IMR-90 (cell line): Measurements from ENCODE around the gene KRTAP12-1. TPM values are rescaled to one million over a fixed set of nuclear protein-coding genes. Genes with fewer than 3 reads are reported as not detected.

Experiments used
- ATAC-seq: fragments of 200-7000 bp; cut with Tn5 transposase; 2 replicates; pipeline ENCODE4 v1.9.1; 2020; ENCODE audit warnings: low read depth, mild to moderate bottlenecking, moderate library complexity
- BruUV-seq: library from RNA; stranded (reverse); fragments of 400-500 nt; replicated peaks from 2 replicates; lab custom pipeline; 2021; lab: Mats Ljungman, UMichigan
- CTCF ChIA-PET: fragments of 300-600 bp; formaldehyde crosslinking; extraction: SDS; loops from one replicate; lab custom pipeline; 2021; ENCODE audit warnings: antibody characterized with exemption; lab: Yijun Ruan, JAX
- POLR2A ChIA-PET: fragments of 300-600 bp; sonication (Branson Sonifier 250); formaldehyde crosslinking; loops from one replicate; lab custom pipeline; 2022; ENCODE audit warnings: antibody characterized with exemption; ENCODE audit not compliant: unreplicated experiment; lab: Charles Lee
- DNase-seq: peaks from one replicate; pipeline ENCODE4 v3.0.0; 2013
- H2AFZ ChIP-seq: replicated peaks from 2 replicates; pipeline ENCODE3; 2013; ENCODE audit warnings: low read length, mild to moderate bottlenecking; ENCODE audit not compliant: poor library complexity
- H2AK5ac ChIP-seq: 2 replicates; pipeline ENCODE4 v1.6.1; 2013; ENCODE audit warnings: low read depth, low read length, inconsistent platforms
- H2AK9ac ChIP-seq: replicated peaks from 2 replicates; pipeline ENCODE3; 2013; ENCODE audit warnings: mild to moderate bottlenecking, low read depth, low read length, moderate library complexity; ENCODE audit not compliant: poor library complexity
- H2BK120ac ChIP-seq: 2 replicates; pipeline ENCODE4 v1.6.1; 2013; ENCODE audit warnings: low read depth, low read length, inconsistent platforms
- H2BK15ac ChIP-seq: 3 replicates; pipeline ENCODE4 v1.6.1; 2013; ENCODE audit warnings: low read depth, low read length, inconsistent platforms
- H2BK20ac ChIP-seq: 2 replicates; pipeline ENCODE4 v1.6.1; 2013; ENCODE audit warnings: low read depth, mild to moderate bottlenecking, inconsistent platforms, low read length, moderate library complexity
- H2BK5ac ChIP-seq: 2 replicates; pipeline ENCODE4 v1.6.1; 2013; ENCODE audit warnings: mild to moderate bottlenecking, low read depth, low read length, inconsistent platforms; ENCODE audit not compliant: poor library complexity, severe bottlenecking
- H3K14ac ChIP-seq: replicated peaks from 2 replicates; pipeline ENCODE4 v1.6.1; 2013; ENCODE audit warnings: low read depth, low read length, inconsistent platforms
- H3K18ac ChIP-seq: 2 replicates; pipeline ENCODE4 v1.6.1; 2013; ENCODE audit warnings: low read depth, low read length, control low read depth
- H3K23ac ChIP-seq: 2 replicates; pipeline ENCODE4 v1.6.1; 2013; ENCODE audit warnings: low read depth, low read length, inconsistent platforms
- H3K27ac ChIP-seq: 2 replicates; pipeline ENCODE4 v1.5.1; 2013; ENCODE audit warnings: mild to moderate bottlenecking, control low read depth, low read length; ENCODE audit not compliant: insufficient read depth
- H3K27me3 ChIP-seq: 2 replicates; pipeline ENCODE4 v1.6.1; 2013; ENCODE audit warnings: low read length; ENCODE audit not compliant: control insufficient read depth, insufficient read depth
- H3K36me3 ChIP-seq: 2 replicates; pipeline ENCODE4 v1.6.1; 2013; ENCODE audit warnings: low read length, mixed read lengths; ENCODE audit not compliant: control insufficient read depth, insufficient read depth
- H3K4ac ChIP-seq: 2 replicates; pipeline ENCODE4 v1.6.1; 2013; ENCODE audit warnings: low read depth, low read length, inconsistent platforms
- H3K4me1 ChIP-seq: 2 replicates; pipeline ENCODE4 v1.6.1; 2013; ENCODE audit warnings: low read length, mixed read lengths; ENCODE audit not compliant: control insufficient read depth, insufficient read depth
- H3K4me2 ChIP-seq: 2 replicates; pipeline ENCODE4 v1.6.1; 2013; ENCODE audit warnings: low read depth, mild to moderate bottlenecking, control low read depth, low read length, moderate library complexity
- H3K4me3 ChIP-seq: 2 replicates; pipeline ENCODE4 v1.5.1; 2013; ENCODE audit warnings: low read depth, mild to moderate bottlenecking, control low read depth, low read length, moderate library complexity; ENCODE audit not compliant: insufficient read depth
- H3K56ac ChIP-seq: 2 replicates; pipeline ENCODE4 v1.6.1; 2013; ENCODE audit warnings: low read length, inconsistent platforms; ENCODE audit not compliant: insufficient read depth; ENCODE audit errors: extremely low read depth
- H3K79me1 ChIP-seq, 2 experiments: 2 replicates each; pipeline ENCODE4 v1.6.1; 2013; ENCODE audit warnings: low read length in 2 of 2, inconsistent platforms in 1 of 2, low read depth in 1 of 2
- H3K9ac ChIP-seq: 2 replicates; pipeline ENCODE4 v1.6.1; 2013; ENCODE audit warnings: low read depth, low read length, control low read depth
- H3K9me1 ChIP-seq: 2 replicates; pipeline ENCODE4 v1.6.1; 2013; ENCODE audit warnings: low read length, inconsistent platforms; ENCODE audit not compliant: insufficient read depth
- H3K9me3 ChIP-seq: 2 replicates; pipeline ENCODE4 v1.6.1; 2013; ENCODE audit warnings: low read length; ENCODE audit not compliant: control insufficient read depth, insufficient read depth
- H4K20me1 ChIP-seq: 2 replicates; pipeline ENCODE4 v1.6.1; 2013; ENCODE audit warnings: low read length, inconsistent platforms; ENCODE audit not compliant: insufficient read depth
- H4K5ac ChIP-seq: 2 replicates; pipeline ENCODE4 v1.6.1; 2013; ENCODE audit warnings: mild to moderate bottlenecking, low read depth, low read length, control low read depth
- H4K8ac ChIP-seq, 2 experiments: 2 replicates each; pipeline ENCODE4 v1.6.1; 2013; ENCODE audit warnings: low read depth in 2 of 2, low read length in 2 of 2, control low read depth in 1 of 2, inconsistent platforms in 1 of 2
- H4K91ac ChIP-seq: 2 replicates; pipeline ENCODE4 v1.6.1; 2013; ENCODE audit warnings: low read depth, low read length, inconsistent platforms; ENCODE audit not compliant: insufficient read depth
- BHLHE40 ChIP-seq: fragments of 150-350 bp; IDR thresholded peaks from 2 replicates; pipeline ENCODE4 v1.6.1; 2016; ENCODE audit warnings: mild to moderate bottlenecking, low read depth, low read length
- CEBPB ChIP-seq: IDR thresholded peaks from 2 replicates; pipeline ENCODE4 v1.6.1; 2012; ENCODE audit warnings: low read depth, low read length, improper control_type of control experiment
- CHD1 ChIP-seq: IDR thresholded peaks from 2 replicates; pipeline ENCODE4 v1.6.1; 2012; ENCODE audit warnings: low read depth, low read length, improper control_type of control experiment
- CTCF ChIP-seq: conservative IDR thresholded peaks from 2 replicates; pipeline ENCODE4 v1.5.1; 2012; ENCODE audit warnings: mild to moderate bottlenecking, low read depth, low read length, improper control_type of control experiment
- ELK1 ChIP-seq: fragments of 150-350 bp; IDR thresholded peaks from 2 replicates; pipeline ENCODE4 v1.6.1; 2016; ENCODE audit warnings: low read depth, mild to moderate bottlenecking, low read length, moderate library complexity, borderline replicate concordance
- FOS ChIP-seq: fragments of 150-350 bp; IDR thresholded peaks from 2 replicates; pipeline ENCODE4 v1.6.1; 2016; ENCODE audit warnings: low read depth, low read length
- MAFK ChIP-seq: IDR thresholded peaks from 2 replicates; pipeline ENCODE4 v1.6.1; 2012; ENCODE audit warnings: low read depth, low read length, improper control_type of control experiment
- MAZ ChIP-seq: IDR thresholded peaks from 2 replicates; pipeline ENCODE4 v1.6.1; 2012; ENCODE audit warnings: low read depth, mild to moderate bottlenecking, low read length, improper control_type of control experiment, moderate library complexity, borderline replicate concordance
- MXI1 ChIP-seq: IDR thresholded peaks from 2 replicates; pipeline ENCODE4 v1.6.1; 2012; ENCODE audit warnings: low read depth, mild to moderate bottlenecking, low read length, moderate library complexity, borderline replicate concordance
- NFE2L2 ChIP-seq: fragments of 150-350 bp; IDR thresholded peaks from 2 replicates; pipeline ENCODE4 v1.6.1; 2016; ENCODE audit warnings: low read depth, mild to moderate bottlenecking, low read length
- POLR2A ChIP-seq: IDR thresholded peaks from 2 replicates; pipeline ENCODE4 v1.6.1; 2012; ENCODE audit warnings: mild to moderate bottlenecking, low read depth, low read length
- RAD21 ChIP-seq: IDR thresholded peaks from 2 replicates; pipeline ENCODE4 v1.6.1; 2012; ENCODE audit warnings: low read length, improper control_type of control experiment
- RCOR1 ChIP-seq: IDR thresholded peaks from 2 replicates; pipeline ENCODE4 v1.6.1; 2012; ENCODE audit warnings: mild to moderate bottlenecking, low read length, improper control_type of control experiment; ENCODE audit not compliant: insufficient replicate concordance
- RFX5 ChIP-seq: IDR thresholded peaks from 2 replicates; pipeline ENCODE4 v1.8.0; 2012; ENCODE audit warnings: low read depth, mild to moderate bottlenecking, low read length, moderate library complexity
- SMC3 ChIP-seq: fragments of 150-350 bp; IDR thresholded peaks from 2 replicates; pipeline ENCODE4 v1.6.1; 2016; ENCODE audit warnings: low read depth, mild to moderate bottlenecking, antibody characterized with exemption, low read length, moderate library complexity
- USF2 ChIP-seq: fragments of 150-350 bp; IDR thresholded peaks from 2 replicates; pipeline ENCODE4 v1.6.1; 2017; ENCODE audit warnings: mild to moderate bottlenecking, antibody characterized with exemption, low read length, low read depth
- WGBS, 2 experiments: methylation state at CpG; one replicate each; pipeline versions ENCODE4 v1.1.5 to v1.1.7; 2013; ENCODE audit warnings: missing lambda C conversion rate in 2 of 2; ENCODE audit not compliant: insufficient read length in 1 of 2; ENCODE audit errors: extremely low coverage in 2 of 2; 5-methylcytosine and 5-hydroxymethylcytosine counted together
- dilution Hi-C: fragments of 300-500 bp; cut with HindIII; formaldehyde crosslinking; loops from one replicate; pipeline ENCODE4 v1.14.3; 2018; ENCODE audit warnings: low sequenced_read_pairs; ENCODE audit not compliant: unreplicated experiment
- in situ Hi-C: fragments of 300-500 bp; cut with MboI; formaldehyde crosslinking; loops from 3 replicates; pipeline ENCODE4 v1.14.3; 2019; ENCODE audit warnings: low sequenced_read_pairs, inconsistent platforms, mixed read lengths
- intact Hi-C: fragments of 100-400 bp; cut with micrococcal nuclease; formaldehyde crosslinking; loops from 2 replicates; pipeline ENCODE4 v1.10.0; 2022
- polyA plus RNA-seq, 3 experiments: library from polyadenylated mRNA; depleted of rRNA; stranded (reverse); fragments of >200 nt; gene quantifications; 2 replicates each; pipeline ENCODE4 v1.2.3, GENCODE V29; 2012; ENCODE audit warnings: low replicate concordance in 1 of 3
- total RNA-seq: library from RNA; depleted of rRNA; stranded (reverse); fragments of >200 nt; gene quantifications from 2 replicates; pipeline ENCODE4 v1.2.3, GENCODE V29; 2012

Gene KRTAP12-1
- total and polyA plus RNA-seq, 2 of the 4 experiments (the other 2 are of a cell fraction) = not detected

GRCh38 chr21:44708213-44708865, 26.4 kb upstream of the KRTAP12-1 start:
- no peak overlapping the region for H2AK5ac ChIP-seq
- intact Hi-C loops (no loop called here), in situ Hi-C loops (no loop called here), dilution Hi-C loops (no loop called here)
- peak overlapping the region; percentile 78 for H2AK9ac ChIP-seq
- no peak overlapping the region for H2BK120ac ChIP-seq
- H3K4me2 ChIP-seq = no peak overlapping the region
- H3K18ac ChIP-seq = no peak overlapping the region
- no peak overlapping the region for H3K9ac ChIP-seq
- H4K91ac ChIP-seq = no peak overlapping the region
- no peak overlapping the region for H3K27ac ChIP-seq
- H3K4ac ChIP-seq = no peak overlapping the region
- H3K9me3 ChIP-seq = peaks cover 6% of the 10 kb centered on the region; the same call in 1 of the 2 replicates
- peaks cover 1% of the 10 kb centered on the region; the same call in 1 of the 2 replicates for H3K4me1 ChIP-seq
- no peaks in the 10 kb centered on the region for H3K79me1 ChIP-seq
- H4K5ac ChIP-seq = no peak overlapping the region
- H3K36me3 ChIP-seq = no peaks in the 10 kb centered on the region
- no peak overlapping the region for H2BK20ac ChIP-seq
- H2BK15ac ChIP-seq = no peak overlapping the region
- H3K23ac ChIP-seq = no peak overlapping the region
- H3K56ac ChIP-seq = no peak overlapping the region
- DNase-seq = no peak
- no peak overlapping the region for H4K8ac ChIP-seq
- H3K4me3 ChIP-seq = no peak overlapping the region
- BruUV-seq = no TSS peak
- peaks cover 82% of the 10 kb centered on the region for H3K27me3 ChIP-seq
- TF ChIP-seq MAZ = no peak
- TF ChIP-seq RCOR1 = no peak
- TF ChIP-seq USF2 = no peak
- TF ChIP-seq BHLHE40 = no peak
- no peak for TF ChIP-seq RFX5
- no peak for TF ChIP-seq FOS
- no peak for TF ChIP-seq CTCF
- TF ChIP-seq MXI1 = no peak
- no peak for TF ChIP-seq ELK1
- no peak for TF ChIP-seq CEBPB
- TF ChIP-seq RAD21 = no peak
- TF ChIP-seq MAFK = no peak
- TF ChIP-seq POLR2A = no peak
- no peak for TF ChIP-seq SMC3
- TF ChIP-seq CHD1 = no peak
- no peak for TF ChIP-seq NFE2L2
- no peak overlapping the region for H3K14ac ChIP-seq
- no peak for ATAC-seq
- H3K9me1 ChIP-seq = no peaks in the 10 kb centered on the region
- 3% methylated on average over 4 of the region's 13 CpGs; no CpG with 5 or more reads in 1 of the 2 experiments for WGBS, 2 experiments
- POLR2A ChIA-PET = no interaction called here
- no peaks in the 10 kb centered on the region for H4K20me1 ChIP-seq
- no peak overlapping the region for H2AFZ ChIP-seq
- no peak overlapping the region for H2BK5ac ChIP-seq
- CTCF ChIA-PET = no interaction called here
